ENCODE data around the gene SNTG2.

DNA sequence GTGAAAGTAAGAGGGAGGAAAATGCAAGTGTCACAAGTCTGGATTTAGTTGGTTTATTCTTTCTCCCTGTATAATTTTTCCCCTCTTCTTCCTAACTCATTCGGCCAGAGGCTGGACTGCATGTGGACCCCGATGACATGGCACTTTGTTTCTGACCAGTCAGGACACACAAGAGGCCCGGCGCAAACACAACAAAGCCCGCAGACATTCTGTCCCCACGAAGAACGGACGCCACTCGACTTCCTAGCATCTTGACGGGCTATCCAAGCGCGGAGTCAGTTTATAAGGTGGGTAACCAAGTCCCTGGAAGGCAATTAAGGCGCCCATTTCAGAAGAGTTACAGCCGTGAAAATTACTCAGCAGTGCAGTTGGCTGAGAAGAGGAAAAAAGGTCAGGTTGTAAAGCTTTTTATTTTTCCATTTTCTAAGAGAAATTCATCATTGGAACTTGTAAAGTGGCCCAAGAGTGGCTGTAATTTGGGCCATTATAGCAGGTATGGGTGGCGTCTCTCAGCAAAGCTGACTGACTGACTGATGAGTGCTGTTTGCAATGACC is 462.6 kb downstream of the SNTG2 start, which contains the start of gene TPO:
- no peak for TF ChIP-seq POLR2A (IDR thresholded peaks at IDR 0.05)
- TF ChIP-seq, protein P1, sequence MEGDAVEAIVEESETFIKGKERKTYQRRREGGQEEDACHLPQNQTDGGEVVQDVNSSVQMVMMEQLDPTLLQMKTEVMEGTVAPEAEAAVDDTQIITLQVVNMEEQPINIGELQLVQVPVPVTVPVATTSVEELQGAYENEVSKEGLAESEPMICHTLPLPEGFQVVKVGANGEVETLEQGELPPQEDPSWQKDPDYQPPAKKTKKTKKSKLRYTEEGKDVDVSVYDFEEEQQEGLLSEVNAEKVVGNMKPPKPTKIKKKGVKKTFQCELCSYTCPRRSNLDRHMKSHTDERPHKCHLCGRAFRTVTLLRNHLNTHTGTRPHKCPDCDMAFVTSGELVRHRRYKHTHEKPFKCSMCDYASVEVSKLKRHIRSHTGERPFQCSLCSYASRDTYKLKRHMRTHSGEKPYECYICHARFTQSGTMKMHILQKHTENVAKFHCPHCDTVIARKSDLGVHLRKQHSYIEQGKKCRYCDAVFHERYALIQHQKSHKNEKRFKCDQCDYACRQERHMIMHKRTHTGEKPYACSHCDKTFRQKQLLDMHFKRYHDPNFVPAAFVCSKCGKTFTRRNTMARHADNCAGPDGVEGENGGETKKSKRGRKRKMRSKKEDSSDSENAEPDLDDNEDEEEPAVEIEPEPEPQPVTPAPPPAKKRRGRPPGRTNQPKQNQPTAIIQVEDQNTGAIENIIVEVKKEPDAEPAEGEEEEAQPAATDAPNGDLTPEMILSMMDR (IDR thresholded peaks at IDR 0.05): no peak
